T follicular helper cell (primary cell): Measurements from ENCODE around the gene PCNX1.

Experiments used
- DNase-seq: peaks from one replicate; pipeline ENCODE4 v3.0.0-alpha.2; 2020; ENCODE audit warnings: low read depth

The PCNX1 gene

DNA sequence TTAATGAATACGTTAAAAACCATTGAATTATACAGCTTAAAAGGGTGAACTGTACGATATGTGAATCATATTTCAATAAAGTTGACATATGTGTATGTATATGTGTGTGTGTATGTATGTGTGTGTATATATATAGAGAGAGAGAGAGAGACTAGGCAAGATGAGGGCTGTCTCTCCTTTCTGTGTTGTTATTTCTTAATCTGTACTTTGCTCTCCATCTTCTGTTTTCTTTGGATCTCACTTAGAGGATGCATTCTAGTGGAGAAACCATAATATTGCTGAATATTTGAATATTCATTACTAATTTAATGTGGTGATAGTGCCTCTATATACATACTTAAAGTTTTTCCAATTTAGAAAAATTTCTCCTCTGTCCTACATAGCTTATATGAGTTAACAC lies 50.5 kb downstream of the PCNX1 start:
- DNase-seq = no peak

DNA sequence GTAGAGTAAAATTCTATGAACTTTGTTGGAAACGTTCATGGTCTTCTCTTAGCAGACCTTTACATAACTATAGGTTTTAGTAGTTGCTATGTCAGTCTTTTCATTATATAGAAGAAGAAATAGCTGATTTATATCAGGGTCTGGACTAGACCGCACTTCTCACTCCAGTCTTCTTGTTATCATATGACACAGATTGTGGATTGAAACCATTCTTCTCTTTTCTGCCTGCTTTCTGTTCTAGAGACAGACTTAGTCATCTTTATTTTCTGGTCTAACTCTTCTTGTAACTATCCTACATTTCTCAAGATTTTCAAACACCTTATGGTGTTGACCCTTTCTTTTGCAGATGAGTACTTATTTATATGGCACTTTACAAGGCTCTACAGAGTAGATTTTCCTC lies 55.7 kb downstream of the PCNX1 start:
- DNase-seq = no peak

DNA sequence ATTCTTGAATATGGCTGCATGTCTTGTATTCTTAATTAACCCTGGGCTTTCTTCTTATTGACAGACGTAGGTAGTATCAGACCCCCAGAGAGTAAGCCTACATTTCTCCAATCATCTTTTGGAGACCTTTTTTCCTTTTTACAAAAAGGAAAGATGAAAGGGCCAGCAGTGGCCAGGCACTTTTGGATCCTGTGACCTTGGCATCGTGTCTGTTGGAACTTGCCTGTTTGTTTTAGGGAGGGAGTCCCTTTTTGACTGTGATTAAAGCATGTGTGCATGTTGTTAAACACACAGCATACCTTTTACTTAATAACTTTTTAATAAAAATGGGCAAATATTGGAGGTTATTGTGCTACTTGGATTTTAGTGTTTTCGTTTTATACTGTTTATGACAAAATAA lies 57.2 kb downstream of the PCNX1 start:
- DNase-seq = no peak

DNA sequence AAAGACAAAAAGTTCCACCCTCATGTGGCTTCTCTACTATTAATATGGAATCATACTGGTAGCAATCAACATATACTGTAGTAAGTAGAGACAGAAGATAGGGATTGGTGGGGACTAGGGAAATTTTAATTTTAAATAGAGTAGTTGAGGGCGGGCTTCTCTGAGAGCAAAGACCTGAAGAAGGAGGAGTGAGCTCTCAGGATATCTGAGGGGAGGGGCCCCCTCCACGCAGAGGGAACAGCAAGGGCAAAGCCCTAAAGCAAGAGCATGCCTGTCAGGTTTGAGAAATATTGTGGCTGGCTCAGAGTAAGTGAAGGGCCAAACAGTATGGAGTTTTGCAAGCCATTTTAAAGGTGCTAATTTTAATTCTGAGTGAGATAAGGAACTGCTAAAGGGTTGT lies 64.3 kb downstream of the PCNX1 start:
- no peak for DNase-seq

DNA sequence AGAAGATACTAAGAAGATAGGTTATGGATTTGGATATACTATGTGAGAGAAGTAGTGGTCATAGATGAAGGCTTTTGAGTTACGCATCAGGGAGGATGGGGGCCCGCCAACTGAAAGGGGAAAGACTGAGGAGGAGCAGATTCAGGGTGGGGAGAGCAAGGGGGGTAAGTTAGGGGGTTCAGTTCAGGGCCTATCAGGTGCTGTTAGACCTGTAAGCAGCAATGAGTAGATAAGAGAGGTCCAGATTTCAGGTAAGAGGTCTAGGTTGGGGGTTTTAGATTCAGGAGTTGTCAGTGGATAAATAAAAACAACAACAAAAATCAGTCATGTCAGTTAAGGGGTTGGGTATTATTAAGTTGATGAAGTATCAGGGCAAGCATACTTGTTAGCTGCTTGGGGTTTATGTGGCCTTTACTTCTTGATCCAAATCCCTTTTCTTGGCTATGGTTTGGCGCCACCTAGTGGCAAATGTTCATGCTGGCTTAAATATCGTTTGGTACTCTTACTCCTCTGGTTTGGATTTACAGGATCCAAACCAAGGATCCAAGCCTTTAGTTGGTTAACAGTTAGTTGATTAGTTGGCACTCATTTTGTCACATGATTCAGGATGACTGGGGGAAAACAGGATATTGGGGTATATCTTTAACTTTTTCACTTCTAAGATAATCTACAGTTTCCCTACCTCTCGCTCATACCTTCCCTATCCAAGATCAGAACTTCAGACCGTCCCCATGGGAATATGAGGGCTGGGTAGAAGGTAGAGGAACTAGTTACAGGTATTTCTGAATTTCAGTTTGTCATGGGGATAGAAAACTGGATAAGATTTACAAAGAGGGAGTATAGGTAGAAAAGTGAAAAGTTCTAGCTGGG lies 65.1 kb downstream of the PCNX1 start:
- DNase-seq = peak; percentile 78

DNA sequence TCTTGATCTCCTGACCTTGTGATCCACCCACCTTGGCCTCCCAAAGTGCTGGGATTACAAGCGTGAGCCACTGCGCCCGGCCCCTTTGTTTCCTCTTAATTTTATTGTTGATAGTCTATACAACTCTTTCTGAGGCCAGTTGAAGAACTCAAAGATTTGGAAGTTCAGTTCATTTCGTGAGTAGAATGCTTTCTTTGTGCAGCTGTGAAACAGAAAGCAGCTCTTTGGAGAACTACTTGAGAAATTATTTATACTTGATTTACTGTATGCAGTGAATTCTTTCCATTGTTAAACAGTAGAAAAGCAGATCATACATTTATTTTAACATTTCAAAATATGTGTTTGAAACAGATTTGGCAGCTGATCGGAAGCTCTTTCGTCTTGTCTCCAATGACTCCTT lies 69.3 kb downstream of the PCNX1 start:
- DNase-seq = no peak

DNA sequence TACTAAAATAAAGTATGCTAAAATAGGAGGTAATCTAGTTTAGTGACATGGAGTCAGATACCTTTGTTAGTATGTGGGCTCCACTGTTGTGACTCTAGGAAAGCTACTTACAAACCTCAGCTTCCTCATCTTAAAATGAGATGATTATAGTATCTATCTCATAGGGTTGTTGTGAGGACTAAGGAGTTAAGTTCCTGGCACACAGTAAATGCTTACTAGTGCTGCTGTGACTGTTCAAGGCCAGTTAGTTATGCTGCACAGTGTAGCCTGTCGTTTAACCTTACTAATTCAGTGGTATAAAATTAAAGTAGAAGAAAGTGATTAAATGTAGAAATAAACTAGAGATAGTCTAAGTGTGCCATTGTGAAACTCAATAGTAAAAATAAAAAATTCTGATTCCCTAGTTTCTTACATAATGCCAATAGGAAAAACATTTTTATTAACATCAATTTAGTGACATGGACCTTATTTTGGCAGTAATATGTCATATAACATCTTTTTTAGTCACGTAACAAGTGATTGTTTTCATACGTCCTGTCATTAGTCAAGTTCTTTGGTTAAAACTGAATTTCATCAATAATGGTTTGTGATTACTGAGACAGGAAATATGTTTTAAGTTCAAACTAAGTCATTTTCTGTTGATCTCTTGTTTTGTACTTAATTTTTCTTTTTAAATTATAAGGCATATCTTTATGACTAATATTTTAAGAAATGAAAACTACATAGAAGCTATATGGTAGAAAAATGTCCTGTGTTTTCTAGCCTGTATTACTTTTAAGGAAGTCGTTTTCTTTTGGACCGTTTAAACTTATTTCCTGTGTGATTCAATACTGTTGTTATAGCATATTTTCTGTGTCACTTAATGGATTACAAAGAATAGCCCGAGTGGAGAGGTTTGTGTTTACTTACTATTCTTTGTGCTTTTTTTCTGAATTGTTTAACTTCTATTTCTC lies 74.0 kb downstream of the PCNX1 start:
- DNase-seq = no peak

DNA sequence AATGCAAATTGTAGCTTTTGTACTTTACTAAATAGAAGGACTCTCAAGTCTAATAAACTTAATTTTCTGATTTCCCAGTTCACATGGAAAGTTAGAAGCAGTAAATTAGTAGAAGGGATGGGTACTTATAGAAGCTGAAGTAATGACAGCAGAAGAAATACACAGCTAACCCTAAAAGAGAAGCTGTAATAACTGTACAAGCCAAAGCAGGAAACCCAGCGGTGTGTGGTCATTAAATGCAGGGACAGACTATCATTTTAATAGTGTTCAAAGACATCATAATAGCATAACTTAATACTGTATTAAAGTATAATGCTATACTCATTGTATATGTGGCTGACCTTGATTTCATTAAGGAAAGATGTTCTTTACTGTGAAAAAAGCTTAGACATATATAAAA lies 74.9 kb downstream of the PCNX1 start:
- DNase-seq = no peak

DNA sequence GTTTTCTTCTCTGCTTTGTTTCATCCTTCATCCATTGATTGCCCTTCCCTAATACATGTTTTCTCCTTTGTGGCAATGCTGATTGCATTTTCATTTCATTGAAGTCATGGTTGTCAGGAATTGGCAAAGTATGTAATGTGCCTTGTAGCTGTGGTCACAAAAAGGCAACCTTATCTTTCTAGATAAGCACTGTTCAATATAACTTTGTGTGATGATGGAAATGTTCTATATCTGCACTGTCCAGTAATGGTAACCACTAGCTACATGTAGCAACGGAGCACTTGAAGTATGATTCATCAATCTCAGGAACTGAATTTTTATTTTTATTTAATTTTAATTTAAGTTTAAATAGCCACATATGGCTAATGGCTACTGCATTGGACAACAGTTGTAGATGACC lies 79.8 kb downstream of the PCNX1 start:
- no peak for DNase-seq

DNA sequence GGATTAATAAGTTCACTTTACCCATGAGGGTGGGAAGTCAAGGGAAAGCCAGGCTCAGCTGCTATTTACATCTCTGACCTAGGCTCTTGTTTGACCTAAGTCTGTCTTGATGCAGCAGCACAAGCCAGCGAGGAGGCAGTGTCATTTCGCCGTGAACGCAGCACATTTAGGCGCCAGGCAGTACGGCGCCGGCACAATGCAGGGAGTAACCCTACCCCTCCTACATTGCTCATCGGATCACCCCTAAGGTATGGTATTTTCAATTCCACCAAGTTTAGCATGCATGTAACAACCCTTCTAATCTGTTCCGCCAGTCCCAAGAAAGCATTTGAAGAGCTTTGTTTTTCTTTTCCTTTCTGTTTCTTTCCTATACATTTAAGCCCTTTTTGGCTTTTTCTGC lies 81.2 kb downstream of the PCNX1 start:
- DNase-seq = no peak

DNA sequence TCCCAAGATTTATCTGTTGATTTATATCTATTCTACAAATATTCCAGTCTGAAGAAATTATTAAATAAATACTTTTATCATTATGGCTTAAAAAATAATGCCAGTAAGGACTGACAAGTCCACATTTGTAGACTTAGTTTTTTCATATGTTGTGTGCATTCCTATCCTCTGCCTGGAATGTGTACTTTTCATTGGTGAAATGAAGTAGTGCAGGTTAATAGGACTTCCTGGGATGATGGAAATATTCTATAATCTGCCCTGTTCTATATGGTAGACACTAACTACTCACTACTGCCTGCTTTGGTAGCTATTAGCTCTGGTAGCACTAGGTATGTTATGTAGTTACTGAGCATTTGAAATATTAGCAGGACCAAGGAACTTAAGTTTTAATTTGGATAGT lies 86.7 kb downstream of the PCNX1 start:
- DNase-seq = no peak

DNA sequence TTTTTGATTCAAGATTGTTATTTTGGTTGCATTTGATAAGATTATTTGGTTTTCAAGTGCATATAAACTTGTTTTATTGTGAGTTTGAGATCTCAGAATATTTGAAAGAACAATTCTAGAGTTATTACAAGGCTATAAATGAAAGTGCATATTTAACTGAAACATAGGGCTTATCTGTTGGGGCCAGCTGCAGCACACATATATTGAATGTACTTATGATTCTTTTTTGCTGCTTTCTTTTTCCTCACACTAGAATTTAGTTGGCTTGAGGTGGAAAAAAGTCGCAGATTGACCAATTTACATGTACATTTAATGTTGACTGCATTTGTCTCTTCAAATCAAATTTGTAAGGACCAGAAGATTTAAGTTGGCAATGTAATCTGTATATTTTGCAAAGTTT lies 88.0 kb downstream of the PCNX1 start:
- no peak for DNase-seq

DNA sequence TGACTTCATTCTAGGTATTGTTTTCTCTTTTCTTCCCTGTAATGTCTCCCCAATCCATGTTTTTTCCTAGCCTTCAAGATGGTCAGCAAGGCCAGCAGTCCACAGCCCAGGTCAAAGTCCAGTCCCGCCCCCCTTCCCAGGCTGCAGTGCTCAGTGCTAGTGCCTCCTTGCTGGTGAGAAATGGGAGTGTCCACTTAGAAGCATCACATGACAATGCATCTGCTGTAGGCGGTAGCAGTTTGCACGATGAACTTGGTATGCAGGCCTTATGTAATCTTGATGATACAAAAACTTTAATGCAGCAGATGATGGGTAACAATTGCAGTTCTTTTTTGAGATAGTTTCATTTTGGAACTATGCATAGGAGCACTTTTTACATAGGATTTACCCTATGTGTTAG lies 88.4 kb downstream of the PCNX1 start:
- no peak for DNase-seq

DNA sequence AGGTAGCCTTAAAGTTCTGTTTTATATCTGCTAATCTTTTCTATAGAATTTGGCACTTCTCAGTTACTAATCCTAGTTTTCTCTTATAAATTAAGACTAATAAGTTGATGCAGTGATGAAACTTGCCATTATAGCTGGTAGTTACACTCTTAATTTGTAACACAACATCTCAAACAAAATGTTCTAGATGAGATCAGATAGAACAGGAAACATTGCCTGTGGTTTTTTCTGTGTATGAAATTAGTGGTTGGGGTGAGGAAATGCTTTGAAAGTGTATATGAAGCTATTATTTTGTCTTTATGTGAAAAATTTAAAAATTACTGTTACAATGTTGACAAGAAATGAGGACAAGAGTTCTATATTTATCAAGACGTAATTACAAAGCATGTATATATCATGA lies 91.9 kb downstream of the PCNX1 start:
- no peak for DNase-seq

DNA sequence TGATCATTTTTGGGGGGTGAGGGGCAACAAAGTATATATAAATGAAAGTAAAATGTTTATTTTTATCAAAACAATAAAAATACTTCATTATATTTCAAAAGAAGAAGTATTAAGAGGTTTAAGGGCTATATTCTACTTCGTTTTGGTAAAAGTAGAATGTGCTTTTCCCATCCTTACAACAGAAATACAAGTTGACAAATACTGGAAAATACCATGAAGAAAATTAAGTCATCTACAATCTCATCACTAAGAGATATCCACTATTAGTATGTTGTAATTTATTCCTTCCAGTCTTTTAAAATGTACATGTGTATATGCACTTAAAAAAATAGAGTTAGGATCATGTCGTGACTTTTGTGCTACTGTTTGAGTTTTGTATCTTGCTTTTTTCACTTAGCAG lies 92.8 kb downstream of the PCNX1 start:
- DNase-seq = no peak

DNA sequence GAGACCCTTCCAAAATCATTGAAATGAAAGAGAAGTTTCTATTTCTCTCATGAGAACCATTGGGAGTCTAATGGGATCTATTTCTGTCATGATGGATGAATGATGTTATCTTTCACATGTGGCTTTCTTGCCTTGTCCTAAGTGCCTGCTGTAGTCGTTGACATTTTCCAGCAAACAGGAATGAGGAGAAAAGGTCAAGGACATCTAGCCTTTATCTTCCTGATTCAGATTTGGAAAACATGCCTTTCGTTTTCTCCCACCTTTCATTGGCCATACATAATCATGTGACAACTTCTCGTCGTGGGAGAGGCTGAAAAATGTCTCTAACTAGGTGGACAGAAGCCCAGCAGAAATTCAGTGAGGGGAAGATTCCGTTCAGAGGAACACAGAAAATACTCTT lies 94.5 kb downstream of the PCNX1 start:
- DNase-seq = no peak

DNA sequence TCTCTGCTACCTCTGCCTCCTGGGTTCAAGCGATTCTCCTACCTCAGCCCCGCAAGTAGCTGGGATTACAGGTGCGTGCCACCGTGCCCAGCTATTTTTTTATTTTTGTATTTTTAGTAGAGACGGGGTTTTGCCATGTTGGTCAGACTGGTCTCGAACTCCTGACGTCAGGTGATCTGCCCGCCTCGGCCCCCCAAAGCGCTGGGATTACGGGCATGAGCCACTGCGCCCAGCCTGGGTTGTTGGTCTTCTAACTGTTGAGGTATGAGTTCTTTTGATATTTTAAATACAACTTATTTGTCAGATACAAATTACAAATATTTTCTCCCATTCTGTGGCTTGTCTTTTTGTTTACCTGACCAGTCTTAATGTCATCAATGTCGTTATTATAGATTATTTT lies 95.9 kb downstream of the PCNX1 start:
- DNase-seq = no peak

DNA sequence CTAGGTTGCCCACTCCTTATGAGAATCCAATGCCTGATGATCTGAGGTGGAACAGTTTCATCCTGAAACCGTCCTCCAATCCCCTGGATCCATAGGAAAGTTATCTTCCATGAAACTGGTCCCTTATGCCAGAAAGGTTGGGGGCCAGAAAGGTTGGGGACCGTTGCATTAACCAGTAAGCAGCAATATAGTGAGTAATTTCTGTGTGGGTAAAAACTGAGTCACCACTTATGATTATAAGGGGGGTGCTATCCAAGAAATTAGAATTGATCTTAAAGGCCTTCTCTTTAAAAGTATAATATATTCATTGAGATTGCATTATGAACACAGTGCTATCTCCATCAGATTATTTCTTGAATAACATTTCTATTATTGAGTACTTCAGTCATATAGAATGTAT lies 97.2 kb downstream of the PCNX1 start:
- no peak for DNase-seq

DNA sequence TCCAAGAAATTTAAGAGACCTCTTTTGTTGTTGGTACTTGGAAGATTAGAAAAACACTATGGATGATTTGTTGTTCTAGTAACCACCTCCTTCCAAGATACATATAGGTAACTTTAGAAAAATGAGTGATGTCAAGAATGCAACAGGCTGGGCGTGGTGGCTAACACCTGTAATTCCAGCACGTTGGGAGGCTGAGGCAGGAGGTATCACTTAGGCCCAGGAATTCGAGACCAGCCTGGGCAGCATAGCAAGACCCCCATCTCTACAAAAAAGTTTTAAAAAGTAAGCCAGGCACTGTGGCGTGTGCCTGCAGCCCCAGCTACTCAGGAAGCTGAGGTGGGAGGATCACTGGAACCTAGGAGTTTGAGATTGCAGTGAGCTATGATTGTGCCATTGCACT lies 97.8 kb downstream of the PCNX1 start:
- no peak for DNase-seq

DNA sequence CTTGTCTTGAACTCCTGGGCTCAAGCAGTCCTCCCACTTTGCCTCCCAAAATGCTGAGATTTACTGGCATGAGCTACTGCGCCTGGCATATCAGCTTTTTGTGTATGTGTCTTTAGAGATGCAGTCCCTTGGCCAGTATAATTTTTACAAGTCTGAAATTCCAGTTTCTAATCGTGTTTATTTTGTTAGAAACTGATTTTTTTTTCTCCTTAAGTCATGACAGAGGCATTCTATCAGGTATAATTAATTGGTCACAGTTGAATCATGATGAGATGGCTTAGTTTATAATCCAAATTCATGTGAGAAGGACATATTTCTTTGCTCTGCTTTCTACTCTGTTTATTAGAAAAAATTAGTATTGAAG lies 98.9 kb downstream of the PCNX1 start:
- DNase-seq = no peak

DNA sequence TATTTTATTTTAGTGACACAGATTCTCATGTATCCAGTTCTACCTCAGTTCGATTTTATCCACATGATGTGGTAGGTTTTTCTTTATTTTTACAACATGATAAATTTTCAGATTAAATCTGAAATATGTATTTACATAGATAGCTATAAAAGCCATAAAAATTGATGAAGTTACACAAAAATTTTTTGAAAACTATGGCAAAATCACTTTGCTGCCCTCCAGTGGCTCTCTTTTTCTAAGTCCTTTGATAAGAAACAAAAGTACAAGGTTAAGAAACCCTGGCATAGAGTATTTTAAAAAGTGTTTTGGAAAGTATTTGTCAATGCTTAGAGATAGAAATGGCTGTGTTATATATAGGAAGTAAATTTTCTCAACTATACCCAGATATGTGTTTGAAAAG lies 104.2 kb downstream of the PCNX1 start:
- DNase-seq = no peak

DNA sequence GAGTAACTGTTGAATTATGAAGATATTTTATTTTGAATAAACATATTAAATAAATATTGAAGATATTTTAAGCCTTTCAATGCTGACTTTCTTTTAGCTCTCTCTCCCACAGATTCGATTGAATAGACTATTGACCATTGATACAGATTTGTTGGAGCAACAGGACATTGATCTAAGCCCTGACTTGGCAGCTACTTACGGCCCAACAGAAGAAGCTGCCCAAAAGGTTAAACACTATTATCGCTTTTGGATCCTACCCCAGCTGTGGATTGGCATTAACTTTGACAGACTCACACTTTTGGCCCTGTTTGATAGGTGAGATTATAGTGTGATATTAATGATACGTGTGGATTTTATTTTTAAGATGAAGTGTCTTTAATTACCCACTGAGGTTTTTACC lies 105.6 kb downstream of the PCNX1 start:
- no peak for DNase-seq

DNA sequence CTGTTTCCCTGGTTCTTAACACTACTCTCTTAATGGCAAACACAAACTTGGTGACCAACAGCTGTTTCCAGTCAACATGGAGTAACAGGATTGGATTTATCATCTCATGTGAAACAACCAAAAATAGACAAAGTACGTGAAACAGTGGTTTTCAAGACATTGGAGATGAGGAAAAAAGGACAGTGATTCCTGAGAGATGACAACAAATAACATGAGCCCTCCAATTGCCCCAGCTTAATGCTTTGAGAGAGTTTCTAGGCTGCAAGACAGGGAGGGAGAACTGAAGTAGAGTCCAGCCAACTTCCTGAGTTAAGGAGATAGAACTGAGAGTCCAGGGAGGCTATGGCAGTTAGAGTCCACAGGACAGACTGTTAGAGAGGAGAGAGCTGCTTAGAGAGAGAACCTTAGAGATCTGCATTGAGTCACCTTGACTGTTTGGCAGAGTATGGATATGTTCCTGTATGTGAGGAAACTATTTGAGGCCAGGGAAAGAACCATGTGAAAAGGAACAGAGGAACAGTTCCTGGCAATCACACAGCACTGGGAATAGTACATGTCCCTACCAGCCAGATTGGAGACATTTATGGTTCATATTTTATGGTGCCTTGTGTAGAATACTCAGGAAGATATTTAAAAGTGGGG lies 106.4 kb downstream of the PCNX1 start:
- DNase-seq = no peak
